ENCODE results near the gene TPO.

Gene TPO

GRCh38 chr2:1451422-1451821 lies 38.2 kb downstream of the TPO start:
- DNase-seq: no peak

- no peak for DNase-seq
These were observed 40.3 kb downstream of the TPO start for GRCh38 chr2:1453561-1453960.

GRCh38 chr2:1454346-1454745 lies 41.1 kb downstream of the TPO start:
- no peak for DNase-seq

DNA sequence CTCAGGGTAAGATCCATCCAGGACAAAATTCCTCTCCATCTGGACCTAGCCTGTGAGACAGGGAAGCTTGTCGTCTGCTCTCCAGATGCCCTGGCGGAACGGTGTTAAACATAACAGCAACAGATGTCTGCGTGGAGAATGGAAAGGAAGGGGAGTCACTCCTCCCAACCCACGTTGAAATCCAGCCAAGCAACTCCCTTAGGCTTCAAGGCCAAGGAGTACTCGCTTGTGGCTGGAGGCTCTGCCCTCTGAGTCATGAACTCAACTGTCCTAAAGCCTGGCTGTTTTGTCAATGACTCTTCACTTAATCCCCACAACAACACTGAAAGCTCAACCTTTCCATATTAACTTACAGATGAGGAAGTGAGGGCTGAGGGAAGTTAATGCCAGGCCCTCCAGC lies 42.2 kb downstream of the TPO start:
- no peak for DNase-seq

DNA sequence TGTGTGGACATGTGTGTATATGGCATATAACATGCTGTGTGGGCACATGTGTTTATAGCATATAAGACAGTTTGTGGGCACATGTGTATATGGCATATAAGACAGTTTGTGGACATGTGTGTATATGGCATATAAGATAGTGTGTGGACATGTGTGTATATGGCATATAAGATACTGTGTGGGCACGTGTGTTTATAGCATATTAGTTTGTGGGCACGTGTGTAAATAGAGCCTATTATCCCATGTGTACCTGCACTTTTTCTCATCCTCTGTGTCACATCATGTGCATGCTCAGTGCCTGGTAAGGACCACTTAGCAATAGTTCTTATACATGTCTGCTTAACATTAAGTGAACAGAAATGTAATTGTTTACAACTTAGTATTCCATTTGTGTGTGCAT lies 45.2 kb downstream of the TPO start:
- no peak for DNase-seq

DNA sequence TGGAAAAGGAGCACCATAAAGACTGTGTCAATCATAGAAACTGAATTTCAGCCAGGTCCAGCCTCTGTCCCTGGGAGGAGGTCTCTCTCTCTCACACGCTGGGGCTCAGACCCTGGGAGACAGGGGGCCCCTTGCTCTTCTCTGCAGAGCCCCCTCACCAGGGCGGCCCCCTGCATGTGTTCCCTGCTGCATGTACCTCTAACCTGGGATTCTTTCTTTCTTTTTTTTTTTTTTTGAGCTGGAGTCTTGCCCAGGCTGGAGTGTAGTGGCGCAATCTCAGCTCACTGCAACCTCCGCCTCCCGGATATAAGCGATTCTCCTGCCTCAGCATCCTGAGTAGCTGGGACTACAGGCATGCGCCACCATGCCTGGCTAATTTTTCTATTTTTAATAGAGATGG lies 46.5 kb downstream of the TPO start:
- DNase-seq: no peak

GRCh38 chr2:1460851-1461418 lies 47.7 kb downstream of the TPO start:
- no peak for DNase-seq

GRCh38 chr2:1461507-1462390 lies 48.5 kb downstream of the TPO start:
- DNase-seq: no peak

GRCh38 chr2:1462994-1463393 lies 49.7 kb downstream of the TPO start:
- no peak for DNase-seq

DNA sequence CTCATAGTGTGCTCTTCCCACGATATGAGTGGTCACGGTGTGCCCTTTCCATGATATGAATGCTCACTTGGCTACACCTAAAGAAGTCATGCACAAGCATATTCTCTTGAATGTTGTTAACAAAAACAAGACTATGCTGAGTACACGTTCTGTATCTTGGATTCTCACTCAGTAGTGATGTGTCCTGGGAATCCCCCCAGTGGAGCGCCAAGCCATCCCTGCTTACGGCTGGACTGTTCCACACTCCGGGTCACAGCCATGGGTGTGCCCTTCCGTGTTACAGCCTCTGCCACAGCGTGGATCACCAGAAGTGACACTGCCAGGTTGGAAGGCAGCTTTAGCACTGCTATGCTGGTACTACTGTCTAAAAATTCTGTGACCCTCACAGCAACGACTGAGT lies 59.1 kb downstream of the TPO start:
- no peak for DNase-seq

- no peak for DNase-seq
These were observed 63.4 kb downstream of the TPO start for GRCh38 chr2:1476617-1477195.

GRCh38 chr2:1477196-1478040 lies 64.2 kb downstream of the TPO start:
- no peak for DNase-seq

DNA sequence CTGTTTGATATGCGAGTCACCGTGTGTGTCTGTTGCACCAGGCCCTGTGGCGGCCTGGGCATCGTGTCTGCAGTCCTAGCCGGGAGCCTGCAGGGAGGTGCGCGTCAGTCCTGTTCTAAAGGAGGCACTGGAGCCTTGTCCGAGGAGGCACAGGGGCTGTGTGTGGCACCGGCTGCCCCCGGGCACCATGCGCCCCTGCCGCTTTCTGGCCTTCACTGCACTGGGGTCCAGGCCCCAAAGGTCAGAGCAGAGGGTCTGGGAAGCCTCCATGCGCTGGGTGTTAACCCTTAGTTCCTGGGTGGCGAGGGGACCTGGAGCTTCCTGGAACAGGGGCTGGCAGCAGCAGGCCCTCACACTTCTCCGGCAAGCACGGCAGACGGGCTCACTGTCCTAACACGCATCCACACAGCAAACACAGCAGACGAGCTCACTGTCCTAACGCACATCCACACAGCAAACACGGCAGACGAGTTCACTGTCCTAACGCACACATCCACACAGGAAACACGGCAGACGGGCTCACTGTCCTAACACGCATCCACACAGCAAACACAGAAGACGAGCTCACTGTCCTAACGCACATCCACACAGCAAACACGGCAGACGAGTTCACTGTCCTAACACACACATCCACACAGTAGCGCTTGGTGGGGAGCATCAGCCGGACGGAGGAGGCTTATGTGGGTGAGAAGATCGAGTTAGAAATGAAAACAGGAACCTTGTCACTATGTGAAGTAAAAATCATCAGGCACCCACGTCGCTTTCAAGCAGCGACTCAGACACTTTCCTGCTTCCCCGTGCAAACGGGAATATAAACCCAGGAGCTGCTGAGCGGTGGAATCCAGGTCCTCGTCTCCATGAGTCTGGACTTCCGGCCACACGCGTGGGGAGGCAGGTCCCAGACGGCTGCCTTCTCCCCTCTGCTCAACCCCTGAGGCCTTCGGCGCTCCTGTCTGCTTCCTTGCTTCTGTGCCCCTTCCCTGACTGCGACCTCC lies 65.3 kb downstream of the TPO start:
- DNase-seq: no peak

DNA sequence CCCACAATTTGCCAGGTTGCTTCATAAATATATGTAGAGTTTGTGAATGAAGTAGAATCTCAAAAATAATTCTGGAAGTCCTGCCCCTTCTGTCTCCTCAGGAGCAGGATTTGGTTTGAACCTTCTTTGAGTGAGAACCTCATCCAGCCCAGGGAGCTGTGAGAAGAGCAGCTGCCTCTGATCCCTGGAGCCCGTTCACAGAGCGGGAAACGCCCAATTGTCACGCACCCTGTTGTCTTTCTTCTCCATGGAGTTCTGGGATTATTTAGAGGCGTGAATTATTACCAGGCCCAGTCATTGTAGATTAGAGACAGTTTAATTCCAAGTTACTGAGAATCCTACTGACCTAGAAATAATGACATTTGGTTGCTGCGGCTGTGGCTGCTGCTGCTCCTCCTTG lies 66.1 kb downstream of the TPO start:
- no peak for DNase-seq

DNA sequence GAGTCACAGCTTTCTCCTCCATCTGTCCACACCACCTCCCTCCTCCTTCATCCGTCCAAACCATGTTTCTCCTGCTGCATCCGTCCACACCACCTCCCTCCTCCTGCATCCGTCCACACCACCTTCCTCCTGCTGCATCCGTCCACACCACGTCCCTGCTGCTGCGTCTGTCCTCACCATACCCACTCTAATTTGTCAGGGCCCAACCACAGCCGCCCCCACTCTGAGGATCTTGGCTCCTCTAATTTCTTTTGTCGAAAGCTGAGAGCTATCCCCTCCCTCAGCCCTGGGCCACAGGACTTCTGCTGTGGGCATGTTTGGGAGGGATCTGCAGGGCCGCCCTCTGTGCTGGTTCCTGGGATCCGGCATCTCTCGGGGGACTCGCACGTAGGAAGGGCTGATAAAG lies 67.4 kb downstream of the TPO start:
- DNase-seq: no peak

DNA sequence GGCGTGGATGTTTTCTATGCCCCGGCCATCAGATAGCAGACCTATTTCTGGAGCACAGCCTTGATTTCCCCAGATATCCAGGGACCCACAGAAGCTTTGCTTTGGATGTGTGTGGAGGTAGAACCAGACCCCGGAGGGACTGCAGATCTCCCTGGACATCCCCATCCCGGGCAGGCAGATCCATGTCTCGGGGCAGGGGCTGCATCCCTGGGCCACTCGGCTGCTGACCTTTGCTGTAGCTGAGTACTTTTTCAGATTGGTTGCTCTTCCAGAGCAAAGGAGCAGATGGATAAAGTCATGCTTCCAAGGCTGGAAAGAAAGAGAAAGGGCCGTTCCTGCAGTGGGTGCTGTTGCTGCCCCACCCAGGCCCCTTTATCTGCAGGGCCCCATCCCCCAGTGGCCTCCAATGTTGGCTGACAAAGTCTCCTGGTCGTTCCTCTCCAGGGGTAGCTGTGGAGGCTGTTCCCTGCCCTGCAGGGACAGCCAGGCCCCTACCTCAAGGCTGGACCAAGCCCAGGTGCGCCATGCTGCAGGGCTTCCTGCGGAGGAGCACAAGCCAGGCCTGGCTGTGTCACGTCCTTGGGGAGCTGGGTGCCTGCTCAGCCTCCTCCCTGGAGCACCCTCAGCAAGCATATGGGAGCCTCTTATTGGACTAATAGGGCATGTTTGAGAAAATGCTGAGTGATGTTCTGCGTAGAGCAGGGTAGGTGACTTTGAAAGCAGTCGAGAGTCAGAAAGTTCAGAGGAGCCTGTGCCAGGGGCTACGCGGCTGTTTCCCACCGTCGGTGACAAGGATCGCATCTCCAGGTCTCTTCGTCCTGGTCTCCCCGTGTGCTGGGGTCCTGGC lies 68.4 kb downstream of the TPO start:
- DNase-seq: no peak

DNA sequence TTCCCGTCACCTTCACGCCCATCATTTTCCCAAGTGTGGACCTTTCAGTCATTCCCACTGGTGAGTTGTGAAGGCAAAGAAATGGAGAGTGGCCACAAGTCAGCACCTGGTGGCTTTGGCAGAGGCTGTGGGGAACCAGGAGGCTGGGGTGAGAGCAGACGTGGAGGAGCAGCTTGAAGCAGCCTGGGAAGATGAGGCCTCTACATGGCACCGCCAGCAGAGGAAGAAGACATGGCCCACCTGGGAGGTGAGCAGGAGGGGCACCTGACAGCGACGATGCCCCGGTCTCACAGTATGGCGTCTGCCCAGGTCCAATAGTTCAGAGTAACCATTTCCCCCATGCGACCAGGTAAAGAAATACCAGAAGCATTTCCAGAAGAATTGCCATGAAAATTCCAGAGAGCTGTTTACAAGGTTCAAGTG lies 69.0 kb downstream of the TPO start:
- DNase-seq: no peak

DNA sequence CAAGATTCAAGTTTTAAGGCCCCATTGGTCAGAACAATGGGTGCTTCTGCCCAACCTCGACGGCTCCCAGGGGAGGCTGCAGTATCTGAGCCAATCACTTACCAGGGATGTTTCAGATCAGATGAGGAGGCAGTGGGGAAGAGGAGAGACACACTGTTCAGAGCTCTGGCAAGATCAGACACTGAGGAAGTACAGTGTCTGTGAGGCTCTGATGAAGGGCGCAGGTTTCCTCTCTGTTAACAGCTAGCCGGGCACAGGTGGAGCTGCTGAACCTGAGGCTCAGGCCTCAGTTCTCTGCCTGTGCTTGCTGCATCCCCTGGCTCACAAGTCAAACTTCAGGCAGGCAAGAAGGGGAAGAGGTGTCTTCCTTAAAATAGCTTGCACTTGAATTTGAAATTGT lies 69.7 kb downstream of the TPO start:
- no peak for DNase-seq

DNA sequence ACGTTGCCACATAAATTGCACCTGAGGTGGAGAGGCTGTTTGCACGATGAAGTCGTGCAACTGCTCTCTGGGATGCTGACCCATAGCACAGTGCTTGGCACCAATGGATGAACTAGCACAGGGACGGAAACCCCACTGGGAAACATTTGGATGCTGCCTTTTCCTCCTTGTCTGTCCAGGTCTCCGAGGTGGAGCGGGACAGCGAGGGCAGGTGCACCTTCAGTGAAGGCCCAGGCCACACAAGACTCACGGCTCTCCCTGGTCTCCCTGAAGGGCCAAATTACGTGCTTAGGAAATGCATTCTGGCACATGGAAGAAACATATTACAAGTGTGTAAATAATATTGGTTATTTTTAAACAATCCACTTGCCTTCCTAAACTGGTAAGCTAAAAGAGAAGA lies 70.3 kb downstream of the TPO start:
- DNase-seq: no peak

GRCh38 chr2:1484131-1484884 lies 71.0 kb downstream of the TPO start:
- no peak for DNase-seq
